K562 (cell line): ENCODE data around the gene C2CD2L. TPM values are rescaled to one million over a fixed set of nuclear protein-coding genes. Genes with fewer than 3 reads are reported as not detected.

Experiments used
- CAMTA2 ChIP-seq: fragments of 250-450 bp; sonication (Bioruptor Pico); conservative IDR thresholded peaks from 2 replicates; pipeline ENCODE4 v1.5.1; 2022
- DACH1 ChIP-seq: fragments of 450-650 bp; IDR thresholded peaks from 2 replicates; pipeline ENCODE4 v1.6.1; 2018; ENCODE audit not compliant: partially characterized antibody
- DNMT1 ChIP-seq: fragments of 450-650 bp; IDR thresholded peaks from 2 replicates; pipeline ENCODE4 v1.6.1; 2016; ENCODE audit warnings: antibody characterized with exemption, mild to moderate bottlenecking
- ERF ChIP-seq: fragments of 450-650 bp; formaldehyde crosslinking; IDR thresholded peaks from 2 replicates; pipeline ENCODE4 v1.4.0; 2020; ENCODE audit warnings: mild to moderate bottlenecking, mixed read lengths
- RBM14 ChIP-seq: fragments of 200-400 bp; formaldehyde crosslinking; IDR thresholded peaks from 2 replicates; pipeline ENCODE4 v1.6.1; 2018; ENCODE audit warnings: low read depth, mild to moderate bottlenecking, low read length, moderate library complexity, borderline replicate concordance; ENCODE audit not compliant: insufficient read depth
- SIN3A ChIP-seq, 2 experiments: fragments of 150-350 bp in 1 of 2; IDR thresholded peaks; 2 replicates each; pipeline ENCODE4 v1.6.1; 2011 to 2016; ENCODE audit warnings: borderline replicate concordance in 2 of 2, low read depth in 2 of 2, low read length in 2 of 2, mild to moderate bottlenecking in 2 of 2, moderate library complexity in 2 of 2; ENCODE audit not compliant: control insufficient read depth in 1 of 2
- TEAD4 ChIP-seq, 2 experiments: sonication (generic) in 1 of 2; formaldehyde crosslinking in 1 of 2; IDR thresholded peaks; 2 replicates each; pipeline versions ENCODE4 v1.6.1 to v1.8.0; 2012 to 2022; ENCODE audit warnings: borderline replicate concordance in 1 of 2, inconsistent platforms in 1 of 2, low read length in 1 of 2, mild to moderate bottlenecking in 1 of 2, missing genetic modification reagents in 1 of 2
- THRB ChIP-seq: fragments of 450-650 bp; formaldehyde crosslinking; conservative IDR thresholded peaks from 2 replicates; pipeline ENCODE4 v1.4.0; 2022; ENCODE audit warnings: mild to moderate bottlenecking, missing genetic modification characterization
- ZBTB34 ChIP-seq: fragments of 250-450 bp; sonication (Bioruptor Pico); IDR thresholded peaks from 2 replicates; pipeline ENCODE4 v1.8.0; 2021; ENCODE audit warnings: mild to moderate bottlenecking, moderate library complexity
- ZNF174 ChIP-seq: fragments of 250-450 bp; sonication (Bioruptor Pico); IDR thresholded peaks from 2 replicates; pipeline ENCODE4 v1.4.0; 2020; ENCODE audit warnings: mild to moderate bottlenecking
- polyA plus RNA-seq, 8 experiments: library from polyadenylated mRNA; depleted of rRNA in 4 of 8; stranded (reverse) in 5 of 8; unstranded in 3 of 8; fragments of >200 nt; fragmentation: Nextera tagmentation in 2 of 8; fragmentation: Illumina TruSeq in 1 of 8; extraction: Ambion mirVana in 2 of 8; extraction: Trizol in 1 of 8; gene quantifications; 2 replicates each; pipeline versions ENCODE4 v1.2.1 to v1.2.3, GENCODE V29; 2011 to 2014; ENCODE audit warnings: inconsistent platforms in 1 of 8, missing spikeins in 1 of 8
- total RNA-seq, 7 experiments: library from RNA; depleted of rRNA in 6 of 7; stranded (reverse); fragments of >200 nt in 6 of 7; fragmentation: Illumina TruSeq in 2 of 7; extraction: Trizol in 2 of 7; gene quantifications; 2 replicates each; pipeline versions ENCODE4 v1.2.1 to v1.2.3, GENCODE V29; 2011 to 2021; ENCODE audit warnings: low replicate concordance in 1 of 7
- TF ChIP-seq, protein P1 (sequence below): fragments of 450-650 bp; IDR thresholded peaks from 2 replicates; pipeline ENCODE4 v1.6.1; 2016; ENCODE audit warnings: mild to moderate bottlenecking, moderate library complexity

The C2CD2L gene
- total and polyA plus RNA-seq, 9 of the 15 experiments (the other 6 are each of a cell fraction or from before 2014, with no cell fraction given) = 0.66 to 41.2 (median 14.8) TPM

DNA sequence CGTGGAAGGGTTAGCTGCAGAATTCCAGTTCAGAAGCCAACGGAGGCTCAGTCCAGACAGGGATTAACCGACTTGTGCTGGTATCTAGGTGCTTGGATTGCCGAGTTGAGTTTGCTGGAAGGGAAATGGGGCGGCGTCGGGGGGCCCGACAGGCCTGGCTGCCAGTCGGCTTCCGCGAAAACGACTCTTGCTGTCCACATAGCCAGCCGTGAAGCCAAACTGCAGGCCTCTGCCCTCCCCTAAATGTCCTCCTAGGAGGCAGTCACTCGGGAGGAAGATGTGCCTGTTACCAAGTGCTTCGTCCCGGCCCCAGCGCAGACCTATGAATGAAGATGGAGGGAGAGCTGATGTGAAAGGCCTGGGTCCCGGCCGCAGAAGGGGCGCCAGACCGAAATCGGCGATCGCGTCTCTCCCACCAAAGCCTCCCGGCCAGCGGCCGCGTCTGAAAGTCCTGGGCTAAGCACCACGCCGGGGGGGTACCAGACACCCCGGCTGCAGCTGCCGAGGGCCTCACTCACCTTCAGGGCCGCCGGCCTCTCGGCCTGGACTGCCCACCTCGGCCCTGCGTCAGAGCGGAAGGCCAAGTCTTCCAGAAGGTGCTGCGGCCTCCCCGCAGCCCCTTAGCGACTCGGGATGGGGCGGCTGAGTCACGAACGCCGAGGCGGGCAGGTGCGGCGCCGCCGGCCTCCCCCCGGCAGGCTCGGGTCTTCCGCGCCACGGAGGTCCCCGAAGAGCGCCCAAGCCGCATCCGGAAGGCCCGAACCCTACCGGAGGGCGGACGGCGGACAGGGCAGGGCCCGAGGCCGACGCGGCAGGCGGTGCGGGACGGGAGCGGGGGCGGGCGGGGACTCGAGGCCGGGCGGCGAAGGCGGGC lies 13.0 kb upstream of the C2CD2L start (continued):
- TF ChIP-seq, protein P1, sequence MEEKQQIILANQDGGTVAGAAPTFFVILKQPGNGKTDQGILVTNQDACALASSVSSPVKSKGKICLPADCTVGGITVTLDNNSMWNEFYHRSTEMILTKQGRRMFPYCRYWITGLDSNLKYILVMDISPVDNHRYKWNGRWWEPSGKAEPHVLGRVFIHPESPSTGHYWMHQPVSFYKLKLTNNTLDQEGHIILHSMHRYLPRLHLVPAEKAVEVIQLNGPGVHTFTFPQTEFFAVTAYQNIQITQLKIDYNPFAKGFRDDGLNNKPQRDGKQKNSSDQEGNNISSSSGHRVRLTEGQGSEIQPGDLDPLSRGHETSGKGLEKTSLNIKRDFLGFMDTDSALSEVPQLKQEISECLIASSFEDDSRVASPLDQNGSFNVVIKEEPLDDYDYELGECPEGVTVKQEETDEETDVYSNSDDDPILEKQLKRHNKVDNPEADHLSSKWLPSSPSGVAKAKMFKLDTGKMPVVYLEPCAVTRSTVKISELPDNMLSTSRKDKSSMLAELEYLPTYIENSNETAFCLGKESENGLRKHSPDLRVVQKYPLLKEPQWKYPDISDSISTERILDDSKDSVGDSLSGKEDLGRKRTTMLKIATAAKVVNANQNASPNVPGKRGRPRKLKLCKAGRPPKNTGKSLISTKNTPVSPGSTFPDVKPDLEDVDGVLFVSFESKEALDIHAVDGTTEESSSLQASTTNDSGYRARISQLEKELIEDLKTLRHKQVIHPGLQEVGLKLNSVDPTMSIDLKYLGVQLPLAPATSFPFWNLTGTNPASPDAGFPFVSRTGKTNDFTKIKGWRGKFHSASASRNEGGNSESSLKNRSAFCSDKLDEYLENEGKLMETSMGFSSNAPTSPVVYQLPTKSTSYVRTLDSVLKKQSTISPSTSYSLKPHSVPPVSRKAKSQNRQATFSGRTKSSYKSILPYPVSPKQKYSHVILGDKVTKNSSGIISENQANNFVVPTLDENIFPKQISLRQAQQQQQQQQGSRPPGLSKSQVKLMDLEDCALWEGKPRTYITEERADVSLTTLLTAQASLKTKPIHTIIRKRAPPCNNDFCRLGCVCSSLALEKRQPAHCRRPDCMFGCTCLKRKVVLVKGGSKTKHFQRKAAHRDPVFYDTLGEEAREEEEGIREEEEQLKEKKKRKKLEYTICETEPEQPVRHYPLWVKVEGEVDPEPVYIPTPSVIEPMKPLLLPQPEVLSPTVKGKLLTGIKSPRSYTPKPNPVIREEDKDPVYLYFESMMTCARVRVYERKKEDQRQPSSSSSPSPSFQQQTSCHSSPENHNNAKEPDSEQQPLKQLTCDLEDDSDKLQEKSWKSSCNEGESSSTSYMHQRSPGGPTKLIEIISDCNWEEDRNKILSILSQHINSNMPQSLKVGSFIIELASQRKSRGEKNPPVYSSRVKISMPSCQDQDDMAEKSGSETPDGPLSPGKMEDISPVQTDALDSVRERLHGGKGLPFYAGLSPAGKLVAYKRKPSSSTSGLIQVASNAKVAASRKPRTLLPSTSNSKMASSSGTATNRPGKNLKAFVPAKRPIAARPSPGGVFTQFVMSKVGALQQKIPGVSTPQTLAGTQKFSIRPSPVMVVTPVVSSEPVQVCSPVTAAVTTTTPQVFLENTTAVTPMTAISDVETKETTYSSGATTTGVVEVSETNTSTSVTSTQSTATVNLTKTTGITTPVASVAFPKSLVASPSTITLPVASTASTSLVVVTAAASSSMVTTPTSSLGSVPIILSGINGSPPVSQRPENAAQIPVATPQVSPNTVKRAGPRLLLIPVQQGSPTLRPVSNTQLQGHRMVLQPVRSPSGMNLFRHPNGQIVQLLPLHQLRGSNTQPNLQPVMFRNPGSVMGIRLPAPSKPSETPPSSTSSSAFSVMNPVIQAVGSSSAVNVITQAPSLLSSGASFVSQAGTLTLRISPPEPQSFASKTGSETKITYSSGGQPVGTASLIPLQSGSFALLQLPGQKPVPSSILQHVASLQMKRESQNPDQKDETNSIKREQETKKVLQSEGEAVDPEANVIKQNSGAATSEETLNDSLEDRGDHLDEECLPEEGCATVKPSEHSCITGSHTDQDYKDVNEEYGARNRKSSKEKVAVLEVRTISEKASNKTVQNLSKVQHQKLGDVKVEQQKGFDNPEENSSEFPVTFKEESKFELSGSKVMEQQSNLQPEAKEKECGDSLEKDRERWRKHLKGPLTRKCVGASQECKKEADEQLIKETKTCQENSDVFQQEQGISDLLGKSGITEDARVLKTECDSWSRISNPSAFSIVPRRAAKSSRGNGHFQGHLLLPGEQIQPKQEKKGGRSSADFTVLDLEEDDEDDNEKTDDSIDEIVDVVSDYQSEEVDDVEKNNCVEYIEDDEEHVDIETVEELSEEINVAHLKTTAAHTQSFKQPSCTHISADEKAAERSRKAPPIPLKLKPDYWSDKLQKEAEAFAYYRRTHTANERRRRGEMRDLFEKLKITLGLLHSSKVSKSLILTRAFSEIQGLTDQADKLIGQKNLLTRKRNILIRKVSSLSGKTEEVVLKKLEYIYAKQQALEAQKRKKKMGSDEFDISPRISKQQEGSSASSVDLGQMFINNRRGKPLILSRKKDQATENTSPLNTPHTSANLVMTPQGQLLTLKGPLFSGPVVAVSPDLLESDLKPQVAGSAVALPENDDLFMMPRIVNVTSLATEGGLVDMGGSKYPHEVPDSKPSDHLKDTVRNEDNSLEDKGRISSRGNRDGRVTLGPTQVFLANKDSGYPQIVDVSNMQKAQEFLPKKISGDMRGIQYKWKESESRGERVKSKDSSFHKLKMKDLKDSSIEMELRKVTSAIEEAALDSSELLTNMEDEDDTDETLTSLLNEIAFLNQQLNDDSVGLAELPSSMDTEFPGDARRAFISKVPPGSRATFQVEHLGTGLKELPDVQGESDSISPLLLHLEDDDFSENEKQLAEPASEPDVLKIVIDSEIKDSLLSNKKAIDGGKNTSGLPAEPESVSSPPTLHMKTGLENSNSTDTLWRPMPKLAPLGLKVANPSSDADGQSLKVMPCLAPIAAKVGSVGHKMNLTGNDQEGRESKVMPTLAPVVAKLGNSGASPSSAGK = no peak
- no peak for TF ChIP-seq DACH1
- no peak for TF ChIP-seq RBM14
- 0 out of 2 replicates have a peak, but pooled peaks have one; percentile 26 for TF ChIP-seq CAMTA2
- TF ChIP-seq TEAD4 (IDR thresholded peaks at IDR 0.05; ENCODE audit: low read length) = 0 out of 2 replicates have a peak, but pooled peaks have one; percentile 22
- TF ChIP-seq TEAD4 (CRISPR knock-in tag; IDR thresholded peaks at IDR 0.05; ENCODE audit: borderline replicate concordance) = no peak
- TF ChIP-seq ZBTB34 = no peak
- 0 out of 2 replicates have a peak, but pooled peaks have one; percentile 31 for TF ChIP-seq ERF
- TF ChIP-seq THRB = no peak
- TF ChIP-seq ZNF174 (CRISPR knock-in tag) = 0 out of 2 replicates have a peak, but pooled peaks have one; percentile 41
- peak; percentile 20 to 23; a peak in 1 of 4 replicates for TF ChIP-seq SIN3A (IDR thresholded peaks at IDR 0.05; ENCODE audit: borderline replicate concordance in 2 of 2, control insufficient read depth in 1 of 2, low read depth in 2 of 2, low read length in 2 of 2)
- no peak for TF ChIP-seq DNMT1
